Measurements from ENCODE around the gene TMEM45A.

- TF ChIP-seq EZH2phosphoT487 (IDR thresholded peaks at IDR 0.05; ENCODE audit: insufficient read depth, low read depth): no peak
- no peak for TF ChIP-seq EZH2 (IDR thresholded peaks at IDR 0.05; ENCODE audit: insufficient read depth, poor library complexity, severe bottlenecking)
Observed at GRCh38 chr3:100535610-100535943, 43.2 kb downstream of the TMEM45A start.
